Measurements from ENCODE around the gene AKNAD1.

AKNAD1 gene

GRCh38 chr1:108831225-108831624 is 25.7 kb downstream of the AKNAD1 start:
- no peak for DNase-seq (ENCODE audit: low read depth in 2 of 2)

GRCh38 chr1:108830119-108831008 is 26.5 kb downstream of the AKNAD1 start:
- no peak for DNase-seq (ENCODE audit: low read depth in 2 of 2)

DNA sequence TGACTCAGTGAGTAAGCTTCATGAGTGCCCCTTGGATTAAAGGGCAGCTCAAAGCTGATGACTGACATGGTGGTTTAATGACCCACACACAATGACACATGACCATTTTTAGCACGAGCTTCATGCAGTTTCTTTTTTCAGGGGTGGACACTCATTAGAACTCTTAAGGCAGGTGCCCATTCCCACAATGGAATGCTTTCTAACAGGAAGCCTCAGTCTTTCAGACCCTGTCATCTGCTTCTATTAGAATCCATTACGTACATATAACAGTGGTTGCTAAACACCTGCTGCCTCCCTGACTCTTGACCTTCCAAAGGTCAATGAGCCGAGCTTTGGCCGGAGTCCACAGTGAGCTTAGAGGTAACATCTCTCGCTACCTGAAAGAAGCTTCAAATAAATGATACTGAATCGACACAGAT is 27.4 kb downstream of the AKNAD1 start:
- DNase-seq (ENCODE audit: low read depth in 2 of 2): no peak

GRCh38 chr1:108828074-108828961 is 28.6 kb downstream of the AKNAD1 start:
- DNase-seq (ENCODE audit: low read depth in 2 of 2): peak; percentile 50 to 54

DNA sequence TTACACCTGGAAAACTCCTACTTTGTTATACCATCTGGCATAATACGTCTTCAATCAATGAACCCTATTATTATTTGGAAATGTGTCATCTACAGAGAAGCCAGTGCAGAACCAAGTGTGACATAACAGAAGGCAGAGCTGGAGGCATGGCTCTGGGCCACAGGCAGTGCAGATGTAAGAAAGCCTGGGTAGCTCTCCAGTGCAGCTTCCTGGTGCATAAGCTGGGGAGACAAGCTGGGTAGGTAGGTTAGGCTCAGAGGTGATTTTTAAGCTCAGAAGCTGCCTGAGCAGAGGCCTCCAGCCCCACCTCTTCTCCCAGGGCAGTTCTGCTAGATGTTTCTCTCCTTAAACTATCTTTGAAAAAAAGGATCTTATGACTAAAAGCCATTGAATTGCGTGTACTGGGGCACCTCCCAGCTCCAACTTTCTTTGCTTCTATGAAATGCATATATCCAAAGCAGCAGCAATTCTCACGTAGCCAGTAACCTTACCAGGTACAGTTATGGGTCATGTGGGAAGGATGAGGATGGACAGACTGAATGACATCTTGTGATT is 30.7 kb downstream of the AKNAD1 start:
- no peak for DNase-seq (ENCODE audit: low read depth in 2 of 2)

DNA sequence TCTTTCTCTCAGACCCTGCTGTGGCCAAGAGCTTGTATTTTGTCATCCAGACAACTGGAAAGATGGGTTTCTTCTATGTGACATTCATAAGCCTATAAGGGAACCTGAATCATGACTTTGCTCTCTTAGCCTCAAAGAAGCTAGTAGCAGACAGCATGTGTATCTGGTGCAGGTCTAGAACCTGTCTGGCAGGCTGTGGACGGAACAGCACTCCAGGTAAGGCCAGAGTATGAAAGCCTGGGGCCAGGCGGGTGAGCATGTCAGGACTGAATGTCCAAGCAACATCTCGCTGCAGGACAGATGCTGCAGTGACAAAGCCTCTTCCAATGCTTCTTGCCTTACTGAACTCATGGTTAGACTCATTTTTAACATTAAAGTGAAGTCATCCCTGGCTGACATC is 32.8 kb downstream of the AKNAD1 start:
- no peak for DNase-seq (ENCODE audit: low read depth in 2 of 2)

- DNase-seq (ENCODE audit: low read depth in 2 of 2): no peak
Measured at GRCh38 chr1:108823632-108824031, 33.3 kb downstream of the AKNAD1 start.

GRCh38 chr1:108819878-108820277 is 37.0 kb downstream of the AKNAD1 start:
- no peak for DNase-seq (ENCODE audit: low read depth in 2 of 2)

DNA sequence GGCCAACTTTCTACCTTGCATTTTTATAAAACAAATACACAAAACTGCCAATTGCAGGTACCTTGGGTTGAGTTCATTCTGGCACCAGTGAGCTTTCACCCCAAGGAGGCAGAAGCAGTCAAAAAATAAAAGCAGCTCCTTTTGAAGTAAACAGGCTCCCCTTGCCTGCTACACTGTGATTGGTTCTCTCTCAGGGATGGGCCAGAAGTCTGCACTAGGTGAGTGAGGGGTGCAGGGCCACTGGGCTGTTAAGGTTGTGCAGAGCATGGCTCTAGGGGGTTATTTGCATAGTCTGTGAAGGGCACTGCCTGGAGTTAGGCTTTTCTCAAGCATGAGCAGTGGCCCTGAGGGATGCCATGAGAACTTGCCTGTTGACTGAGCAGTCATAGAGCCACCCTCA is 39.1 kb downstream of the AKNAD1 start:
- DNase-seq (ENCODE audit: low read depth in 2 of 2): no peak

GRCh38 chr1:108817016-108817415 is 39.9 kb downstream of the AKNAD1 start:
- no peak for DNase-seq (ENCODE audit: low read depth in 2 of 2)

GRCh38 chr1:108816049-108816893 is 40.6 kb downstream of the AKNAD1 start:
- no peak for DNase-seq (ENCODE audit: low read depth in 2 of 2)

DNA sequence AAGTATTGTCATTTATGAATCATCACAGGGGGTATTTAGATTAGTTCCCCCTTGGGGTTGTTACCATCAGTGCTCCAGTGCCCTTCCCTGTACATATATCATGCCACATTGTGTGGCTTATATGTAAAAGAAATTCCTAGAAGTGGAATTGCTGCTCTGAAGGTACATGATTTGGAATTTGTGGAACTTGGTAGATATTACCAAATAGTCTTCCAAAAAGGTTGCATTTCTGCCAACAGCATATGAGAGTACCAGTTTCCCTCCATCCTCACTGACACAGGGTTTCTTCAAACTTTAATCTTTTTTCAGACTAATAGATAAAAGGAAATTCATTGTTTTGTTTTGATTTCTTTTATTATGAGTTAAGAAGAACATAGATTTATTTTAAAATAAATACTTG is 41.3 kb downstream of the AKNAD1 start:
- DNase-seq (ENCODE audit: low read depth in 2 of 2): no peak

GRCh38 chr1:108814343-108815125 is 42.4 kb downstream of the AKNAD1 start:
- DNase-seq (ENCODE audit: low read depth in 2 of 2): no peak

GRCh38 chr1:108813326-108813725 is 43.6 kb downstream of the AKNAD1 start:
- no peak for DNase-seq (ENCODE audit: low read depth in 2 of 2)

GRCh38 chr1:108811611-108812010 is 45.3 kb downstream of the AKNAD1 start:
- DNase-seq (ENCODE audit: low read depth in 2 of 2): no peak

GRCh38 chr1:108808438-108808837 is 48.5 kb downstream of the AKNAD1 start:
- DNase-seq (ENCODE audit: low read depth in 2 of 2): no peak

DNA sequence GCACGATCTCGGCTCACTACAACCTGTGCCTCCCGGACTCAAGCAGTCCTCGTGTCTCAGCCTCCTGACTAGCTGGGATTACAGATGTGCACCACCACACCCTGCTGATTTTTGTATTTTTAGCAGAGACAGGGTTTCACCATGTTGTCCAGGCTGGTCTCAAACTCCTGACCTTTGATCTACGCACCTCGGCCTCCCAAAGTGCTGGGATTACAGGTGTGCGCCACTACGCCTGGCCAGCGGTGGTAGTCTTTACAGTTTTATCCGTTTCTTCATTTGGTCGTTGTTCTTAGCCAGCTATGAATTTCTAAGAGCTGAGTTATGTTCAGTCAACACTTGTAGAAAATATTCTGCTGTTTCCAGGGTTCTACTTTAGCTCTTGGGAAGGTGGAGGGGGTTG is 53.3 kb downstream of the AKNAD1 start:
- DNase-seq (ENCODE audit: low read depth in 2 of 2): no peak

- no peak for DNase-seq (ENCODE audit: low read depth in 2 of 2)
Measured at GRCh38 chr1:108801101-108801500, 55.8 kb downstream of the AKNAD1 start.

DNA sequence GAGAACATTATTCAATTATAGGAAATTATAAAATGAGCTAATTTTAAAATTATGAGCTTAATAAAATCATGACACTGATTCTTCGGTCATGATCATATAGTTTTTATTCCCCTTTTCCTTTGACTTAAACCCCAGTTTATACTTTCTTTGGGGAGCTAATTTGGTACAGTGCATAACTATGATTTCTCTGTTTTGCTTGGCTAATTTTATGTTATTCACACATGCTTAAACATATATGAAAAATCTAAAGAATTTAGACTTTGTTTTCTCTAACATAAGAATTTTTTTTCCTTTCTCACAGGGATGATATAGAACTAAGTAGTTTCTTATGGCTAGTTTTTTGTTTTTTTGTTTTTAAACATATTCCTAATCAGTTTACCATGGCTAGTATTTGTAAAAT is 57.9 kb downstream of the AKNAD1 start:
- DNase-seq (ENCODE audit: low read depth in 2 of 2): no peak

GRCh38 chr1:108792420-108792819 is 64.5 kb downstream of the AKNAD1 start:
- no peak for DNase-seq (ENCODE audit: low read depth in 2 of 2)

DNA sequence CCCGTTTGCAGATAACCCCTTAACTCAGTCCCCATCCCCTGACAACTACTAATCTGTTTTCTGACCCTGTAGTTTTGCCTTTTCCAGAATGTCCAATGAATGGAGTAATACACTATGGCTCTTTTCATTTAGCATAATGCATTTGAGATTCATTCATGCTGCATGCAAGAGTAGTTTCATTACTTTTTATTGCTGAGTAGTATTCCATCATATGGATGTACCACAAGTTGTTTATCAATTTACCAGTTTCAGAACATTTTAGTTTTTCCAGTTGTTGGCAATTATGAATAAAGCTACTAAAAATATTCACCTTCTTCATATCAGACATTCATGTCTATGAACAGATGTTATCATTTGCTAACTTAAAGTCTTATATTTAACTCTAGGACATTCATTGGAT is 65.1 kb downstream of the AKNAD1 start:
- no peak for DNase-seq (ENCODE audit: low read depth in 2 of 2)

Measured in stimulated activated CD4-positive, alpha-beta T cell treated with anti-CD3 and anti-CD28 coated beads, Interleukin-4, amount 100 ng/mL, for 48 hours (primary cell).